ENCODE data around the gene NTHL1. TPM values are rescaled to one million over a fixed set of nuclear protein-coding genes. Genes with fewer than 3 reads are reported as not detected.

The NTHL1 gene
- total and polyA plus RNA-seq, 2 donors (not counting 3 experiments of a cell fraction or from before 2014, with no cell fraction given), result 39.8 to 65.8 TPM

DNA sequence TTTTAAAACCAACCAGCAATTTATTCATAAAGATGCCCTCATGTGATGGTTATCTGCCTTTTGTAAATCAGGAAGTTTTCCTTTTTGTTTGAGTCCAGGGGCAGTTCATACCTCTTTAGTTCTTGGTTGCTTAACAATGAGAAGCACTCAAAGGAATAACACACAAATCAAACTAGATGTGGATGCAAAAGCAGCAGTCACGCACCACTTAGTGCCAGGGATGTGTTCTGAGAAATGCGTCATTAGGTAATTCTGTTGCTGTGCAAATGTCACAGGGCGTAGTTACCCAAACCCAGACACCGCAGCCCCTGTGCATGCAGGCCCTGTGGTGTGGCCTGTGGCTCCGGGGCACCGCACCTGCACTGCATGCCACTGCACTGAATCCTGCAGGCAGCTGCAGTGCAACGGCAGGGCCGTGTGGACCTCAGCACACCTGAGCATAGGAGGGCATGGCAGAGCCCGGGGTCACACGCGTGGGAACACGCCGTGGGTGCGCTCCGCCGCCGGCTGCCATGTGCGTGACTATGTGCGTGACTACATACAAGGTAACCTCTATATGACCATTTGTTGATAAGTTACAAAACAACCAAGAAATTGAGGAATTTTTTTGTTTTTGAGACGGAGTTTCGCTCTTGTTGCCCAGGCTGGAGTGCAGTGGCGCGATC, 48.4 kb upstream of the NTHL1 start:
- DNase-seq (ENCODE audit: low read depth, low spot score), result no peak

More for the DNA sequence above, 48.4 kb upstream of the NTHL1 start:
- Histone ChIP-seq H3K36me3 (ENCODE audit: control insufficient read depth in 2 of 2, extremely low read depth in 1 of 2, insufficient read depth in 2 of 2, low read length in 2 of 2) (peaks cover 6 to 14% of the 10 kb centered on the region in 2 experiments), H3K9ac (replicated peaks; ENCODE audit: extremely low read depth, insufficient read depth, low read length) (no peak overlapping the region), H3K79me2 (ENCODE audit: control insufficient read depth, insufficient read depth, low read length) (no peaks in the 10 kb centered on the region), H2AFZ (ENCODE audit: low read depth, low read length) (no peak overlapping the region), H3K9me1 (replicated peaks; ENCODE audit: control insufficient read depth, extremely low read depth, insufficient read depth, low read length) (no peaks in the 10 kb centered on the region), H3K4me3 (replicated peaks in 1 of 3; ENCODE audit: insufficient read depth in 1 of 3, low read depth in 1 of 3, low read length in 3 of 3) (no peak overlapping the region), H3K9me3 (replicated peaks; ENCODE audit: control insufficient read depth, insufficient read depth, low read length) (no peaks in the 10 kb centered on the region), H3K27me3 (ENCODE audit: control insufficient read depth in 2 of 2, insufficient read depth in 2 of 2, low read length in 2 of 2) (no peaks in the 10 kb centered on the region), H4K20me1 (replicated peaks; ENCODE audit: control insufficient read depth, extremely low read depth, insufficient read depth, low read length) (no peaks in the 10 kb centered on the region), H3K27ac (ENCODE audit: insufficient read depth, low read depth, low read length) (no peak overlapping the region), H3K4me2 (ENCODE audit: insufficient read depth, low read length) (no peak overlapping the region), H3K4me1 (ENCODE audit: control insufficient read depth, extremely low read depth, insufficient read depth, low read length) (peaks cover 5% of the 10 kb centered on the region)
- dilution Hi-C loops (cut with MboI; ENCODE audit: extremely low pct_ligation_motif_present, low sequenced_read_pairs), result no loop called here
- TF ChIP-seq POLR2AphosphoS5 (IDR thresholded peaks at IDR 0.05; ENCODE audit: insufficient read depth, low read depth, low read length) (no peak), EZH2 (IDR thresholded peaks at IDR 0.05; ENCODE audit: borderline replicate concordance, low read depth, low read length, severe bottlenecking) (no peak), GATA2 (IDR thresholded peaks at IDR 0.05; ENCODE audit: insufficient read depth, insufficient read length, low read depth, low read length) (no peak), FOS (IDR thresholded peaks at IDR 0.05; ENCODE audit: borderline replicate concordance, insufficient read depth, low read length) (no peak), JUN (IDR thresholded peaks at IDR 0.05; ENCODE audit: borderline replicate concordance, insufficient read depth, insufficient read length, low read depth) (no peak), MYC (IDR thresholded peaks at IDR 0.05; ENCODE audit: low read depth, low read length) (no peak), POLR2A (IDR thresholded peaks at IDR 0.05; ENCODE audit: low read depth, low read length) (no peak)
- TF ChIP-seq, protein P1, sequence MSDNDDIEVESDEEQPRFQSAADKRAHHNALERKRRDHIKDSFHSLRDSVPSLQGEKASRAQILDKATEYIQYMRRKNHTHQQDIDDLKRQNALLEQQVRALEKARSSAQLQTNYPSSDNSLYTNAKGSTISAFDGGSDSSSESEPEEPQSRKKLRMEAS (IDR thresholded peaks at IDR 0.05; ENCODE audit: insufficient read depth, insufficient read length), result no peak
- TF ChIP-seq, protein P2, sequence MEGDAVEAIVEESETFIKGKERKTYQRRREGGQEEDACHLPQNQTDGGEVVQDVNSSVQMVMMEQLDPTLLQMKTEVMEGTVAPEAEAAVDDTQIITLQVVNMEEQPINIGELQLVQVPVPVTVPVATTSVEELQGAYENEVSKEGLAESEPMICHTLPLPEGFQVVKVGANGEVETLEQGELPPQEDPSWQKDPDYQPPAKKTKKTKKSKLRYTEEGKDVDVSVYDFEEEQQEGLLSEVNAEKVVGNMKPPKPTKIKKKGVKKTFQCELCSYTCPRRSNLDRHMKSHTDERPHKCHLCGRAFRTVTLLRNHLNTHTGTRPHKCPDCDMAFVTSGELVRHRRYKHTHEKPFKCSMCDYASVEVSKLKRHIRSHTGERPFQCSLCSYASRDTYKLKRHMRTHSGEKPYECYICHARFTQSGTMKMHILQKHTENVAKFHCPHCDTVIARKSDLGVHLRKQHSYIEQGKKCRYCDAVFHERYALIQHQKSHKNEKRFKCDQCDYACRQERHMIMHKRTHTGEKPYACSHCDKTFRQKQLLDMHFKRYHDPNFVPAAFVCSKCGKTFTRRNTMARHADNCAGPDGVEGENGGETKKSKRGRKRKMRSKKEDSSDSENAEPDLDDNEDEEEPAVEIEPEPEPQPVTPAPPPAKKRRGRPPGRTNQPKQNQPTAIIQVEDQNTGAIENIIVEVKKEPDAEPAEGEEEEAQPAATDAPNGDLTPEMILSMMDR (IDR thresholded peaks at IDR 0.05; ENCODE audit: extremely low read depth in 1 of 2, insufficient read depth in 1 of 2, low read depth in 1 of 2, low read length in 2 of 2), result no peak
- FAIRE-seq, result no peak
- POLR2A ChIA-PET, result no interaction called here
- BruUV-seq (replicated peaks), result no TSS peak
- intact Hi-C loops (cut with micrococcal nuclease), result no loop called here
- CTCF ChIA-PET, result no interaction called here

Data from endothelial cell of umbilical vein (primary cell).